Panc1 (cell line): ENCODE data around the gene ANO3.

ENCODE experiments used
- CTCF ChIP-seq: fragments of 450-650 bp; IDR thresholded peaks from 2 replicates; pipeline ENCODE4 v1.5.1; 2017; ENCODE audit warnings: mild to moderate bottlenecking
- POLR2AphosphoS5 ChIP-seq: IDR thresholded peaks from 2 replicates; pipeline ENCODE4 v1.6.1; 2012; ENCODE audit warnings: mild to moderate bottlenecking, low read depth, low read length, moderate library complexity
- SIN3A ChIP-seq: IDR thresholded peaks from 2 replicates; pipeline ENCODE4 v1.6.1; 2012; ENCODE audit warnings: low read depth, mild to moderate bottlenecking, low read length, moderate library complexity, borderline replicate concordance; ENCODE audit not compliant: insufficient read depth

- TF ChIP-seq POLR2AphosphoS5 (no peak), CTCF (no peak), SIN3A (no peak)
These were observed 10.4 kb upstream of the ANO3 start for GRCh38 chr11:26321516-26321915.
